ENCODE measurements around the gene LRRC3C. TPM values are rescaled to one million over a fixed set of nuclear protein-coding genes. Genes with fewer than 3 reads are reported as not detected.

LRRC3C gene
- total and polyA plus RNA-seq, 4 donors: 0.08 to 0.24 (median 0.17) TPM; not detected in 1

- no peak within 1 kb of the TSS for H3K4me3 ChIP-seq (ENCODE audit: low read depth in 1 of 3, low read length in 3 of 3)
- WGBS: 65% methylated on average over 6 of the region's 6 CpGs
- H3K9ac ChIP-seq (ENCODE audit: low read depth in 1 of 2, low read length in 2 of 2): no peak within 1 kb of the TSS
- H3K27me3 ChIP-seq (ENCODE audit: control insufficient read depth in 4 of 4, insufficient read depth in 4 of 4, low read length in 3 of 4): no peaks in the 10 kb centered on the region
- H3K4me1 ChIP-seq (ENCODE audit: control insufficient read depth in 4 of 4, insufficient read depth in 4 of 4, low read length in 3 of 4): no peaks in the 10 kb centered on the region
- no peaks in the 10 kb centered on the region for H3K9me3 ChIP-seq (ENCODE audit: control insufficient read depth in 4 of 4, low read length in 3 of 4)
- no peaks in the 10 kb centered on the region for H3K36me3 ChIP-seq (ENCODE audit: control insufficient read depth in 4 of 4, insufficient read depth in 3 of 4, low read depth in 1 of 4, low read length in 3 of 4)
- DNase-seq (ENCODE audit: low spot score): no peak
- no peak within 1 kb of the TSS for H3K27ac ChIP-seq (ENCODE audit: low read depth in 1 of 2, low read length in 2 of 2)
- TF ChIP-seq GABPA (IDR thresholded peaks at IDR 0.05 in 1 of 2, conservative IDR thresholded peaks at IDR 0.05 in 1 of 2) (no peak), JUND (IDR thresholded peaks at IDR 0.05) (no peak), ZBTB33 (IDR thresholded peaks at IDR 0.05) (no peak)
Measured at GRCh38 chr17:39962642-39963220, 35.2 kb downstream of the LRRC3C start, which contains the start of gene GSDMA. TSS of gene GSDMA (plus strand) at chr17:39963004. CDS start at chr17:39965688, 2,684 bp downstream.

- no peak overlapping the region for H3K9ac ChIP-seq (ENCODE audit: low read depth in 1 of 2, low read length in 2 of 2)
- H3K9me3 ChIP-seq (ENCODE audit: control insufficient read depth in 4 of 4, low read length in 3 of 4): no peaks in the 10 kb centered on the region
- H3K27me3 ChIP-seq (ENCODE audit: control insufficient read depth in 4 of 4, insufficient read depth in 4 of 4, low read length in 3 of 4): no peaks in the 10 kb centered on the region
- H3K27ac ChIP-seq (ENCODE audit: low read depth in 1 of 2, low read length in 2 of 2): no peak overlapping the region
- no peak for TF ChIP-seq TAF1 (conservative IDR thresholded peaks at IDR 0.05)
- H3K4me3 ChIP-seq (ENCODE audit: low read depth in 1 of 3, low read length in 3 of 3): no peak overlapping the region
- whole genome bisulfite sequencing: 73% methylated on average over 6 of the region's 6 CpGs
- no peaks in the 10 kb centered on the region for H3K4me1 ChIP-seq (ENCODE audit: control insufficient read depth in 4 of 4, insufficient read depth in 4 of 4, low read length in 3 of 4)
- DNase-seq (ENCODE audit: low spot score): no peak
- no peaks in the 10 kb centered on the region for H3K36me3 ChIP-seq (ENCODE audit: control insufficient read depth in 4 of 4, insufficient read depth in 3 of 4, low read depth in 1 of 4, low read length in 3 of 4)
Measured at GRCh38 chr17:39963829-39964228, 36.3 kb downstream of the LRRC3C start.

DNA sequence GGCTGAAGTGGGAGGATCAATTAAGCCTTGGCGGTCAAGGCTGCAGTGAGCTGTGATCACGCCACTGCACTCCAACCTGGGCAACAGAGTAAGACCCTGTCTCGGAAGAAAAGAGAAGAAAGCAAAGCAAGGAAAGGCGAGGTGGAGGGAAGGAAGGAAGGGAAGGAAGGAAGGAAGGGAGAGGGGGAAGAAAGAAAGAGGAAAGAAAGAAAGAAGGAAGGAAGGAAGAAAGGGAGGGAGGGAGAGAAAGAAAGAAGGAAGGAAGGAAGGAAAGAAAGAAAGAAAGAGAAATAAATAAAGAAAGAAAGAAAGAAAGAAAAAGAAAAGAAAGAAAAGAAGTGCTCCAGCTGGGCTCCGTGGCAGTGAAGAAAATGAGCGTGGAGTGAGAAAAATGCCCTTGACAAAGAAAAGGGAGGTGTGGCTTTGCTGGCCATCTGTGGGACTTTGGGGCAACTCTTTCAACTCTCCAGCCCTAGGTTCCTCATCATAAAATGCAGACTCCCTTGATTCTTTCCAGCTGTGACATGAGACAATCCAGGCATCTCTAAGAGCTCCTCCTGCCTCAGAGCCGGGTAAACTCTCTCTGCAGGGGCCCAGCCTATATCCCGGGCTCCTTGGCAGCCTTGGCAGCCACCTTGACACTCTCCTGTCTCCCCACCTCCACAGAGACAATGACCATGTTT, 37.6 kb downstream of the LRRC3C start:
- Histone ChIP-seq H3K36me3 (ENCODE audit: control insufficient read depth in 4 of 4, insufficient read depth in 3 of 4, low read depth in 1 of 4, low read length in 3 of 4) (no peaks in the 10 kb centered on the region), H3K27ac (ENCODE audit: low read depth in 1 of 2, low read length in 2 of 2) (no peak overlapping the region), H3K27me3 (ENCODE audit: control insufficient read depth in 4 of 4, insufficient read depth in 4 of 4, low read length in 3 of 4) (no peaks in the 10 kb centered on the region), H3K9me3 (ENCODE audit: control insufficient read depth in 4 of 4, low read length in 3 of 4) (no peaks in the 10 kb centered on the region), H3K4me1 (ENCODE audit: control insufficient read depth in 4 of 4, insufficient read depth in 4 of 4, low read length in 3 of 4) (no peaks in the 10 kb centered on the region), H3K4me3 (ENCODE audit: low read depth in 1 of 3, low read length in 3 of 3) (no peak overlapping the region), H3K9ac (ENCODE audit: low read depth in 1 of 2, low read length in 2 of 2) (no peak overlapping the region)
- no peak for DNase-seq (ENCODE audit: low spot score)
- TF ChIP-seq JUND (IDR thresholded peaks at IDR 0.05) (no peak), ATF3 (IDR thresholded peaks at IDR 0.05) (no peak)
- WGBS: 76% methylated on average over 8 of the region's 8 CpGs

GRCh38 chr17:39966771-39967170, 39.2 kb downstream of the LRRC3C start:
- Histone ChIP-seq H3K9me3 (ENCODE audit: control insufficient read depth in 4 of 4, low read length in 3 of 4) (no peaks in the 10 kb centered on the region), H3K9ac (ENCODE audit: low read depth in 1 of 2, low read length in 2 of 2) (no peak overlapping the region), H3K4me1 (ENCODE audit: control insufficient read depth in 4 of 4, insufficient read depth in 4 of 4, low read length in 3 of 4) (no peaks in the 10 kb centered on the region), H3K36me3 (ENCODE audit: control insufficient read depth in 4 of 4, insufficient read depth in 3 of 4, low read depth in 1 of 4, low read length in 3 of 4) (no peaks in the 10 kb centered on the region), H3K4me3 (ENCODE audit: low read depth in 1 of 3, low read length in 3 of 3) (no peak overlapping the region), H3K27me3 (ENCODE audit: control insufficient read depth in 4 of 4, insufficient read depth in 4 of 4, low read length in 3 of 4) (no peaks in the 10 kb centered on the region), H3K27ac (ENCODE audit: low read depth in 1 of 2, low read length in 2 of 2) (no peak overlapping the region)
- TF ChIP-seq RAD21 (IDR thresholded peaks at IDR 0.05) (no peak), YY1 (IDR thresholded peaks at IDR 0.05) (no peak), FOXA1 (IDR thresholded peaks at IDR 0.05) (no peak), RXRA (IDR thresholded peaks at IDR 0.05) (no peak)
- DNase-seq (ENCODE audit: low spot score): no peak
- 87% methylated on average over 6 of the region's 6 CpGs for WGBS

Data from liver (tissue), 9 donors.